Retinal pigment epithelial cell (primary cell): Measurements from ENCODE around the gene GRIA1.

ENCODE experiments used
- DNase-seq: peaks from one replicate; pipeline ENCODE4 v3.0.0-alpha.2; 2010; ENCODE audit warnings: low read depth
- H3K4me3 ChIP-seq: 2 replicates; pipeline ENCODE4 v1.5.1; 2011; ENCODE audit warnings: mild to moderate bottlenecking, low read length, control low read depth, moderate library complexity
- CTCF ChIP-seq: conservative IDR thresholded peaks from 2 replicates; pipeline ENCODE4 v1.5.1; 2011; ENCODE audit warnings: low read depth, low read length, control low read depth, inconsistent platforms

Gene GRIA1

GRCh38 chr5:153700940-153701339, 210.5 kb downstream of the GRIA1 start:
- H3K4me3 ChIP-seq = no peak overlapping the region
- TF ChIP-seq CTCF = no peak
- no peak for DNase-seq

- no peak overlapping the region for H3K4me3 ChIP-seq
- DNase-seq = no peak
- no peak for TF ChIP-seq CTCF
Observed at GRCh38 chr5:153702265-153702664, 211.8 kb downstream of the GRIA1 start.

GRCh38 chr5:153704110-153704509, 213.6 kb downstream of the GRIA1 start:
- TF ChIP-seq CTCF = no peak

GRCh38 chr5:153707626-153708025, 217.2 kb downstream of the GRIA1 start:
- H3K4me3 ChIP-seq = no peak overlapping the region
- DNase-seq = no peak

More at GRCh38 chr5:153704110-153704509, 213.6 kb downstream of the GRIA1 start:
- no peak for DNase-seq
- no peak overlapping the region for H3K4me3 ChIP-seq

GRCh38 chr5:153711755-153712154, 221.3 kb downstream of the GRIA1 start:
- no peak for DNase-seq
- peak; percentile 31 for TF ChIP-seq CTCF
- no peak overlapping the region for H3K4me3 ChIP-seq

More at GRCh38 chr5:153707626-153708025, 217.2 kb downstream of the GRIA1 start:
- TF ChIP-seq CTCF = no peak

- no peak for DNase-seq
- no peak overlapping the region for H3K4me3 ChIP-seq
- no peak for TF ChIP-seq CTCF
Observed at GRCh38 chr5:153712946-153713345, 222.5 kb downstream of the GRIA1 start.

- no peak for DNase-seq
- TF ChIP-seq CTCF = no peak
- H3K4me3 ChIP-seq = no peak overlapping the region
Observed at GRCh38 chr5:153713943-153714342, 223.5 kb downstream of the GRIA1 start.
